OCI-LY1 (cell line): ENCODE measurements around the gene SLC6A15.

ENCODE experiments used
- H2AFZ ChIP-seq: fragments of 200-600 bp; sonication (generic), shearing (Covaris generic); 2 replicates; pipeline ENCODE4 v1.6.0; 2014; ENCODE audit warnings: antibody characterized with exemption, mild to moderate bottlenecking, low read length
- H3F3A ChIP-seq: fragments of 200-600 bp; sonication (generic), shearing (Covaris generic); 2 replicates; pipeline ENCODE4 v1.6.0; 2014; ENCODE audit warnings: mild to moderate bottlenecking, antibody characterized with exemption, low read length, moderate library complexity; ENCODE audit not compliant: insufficient read depth
- H3K27ac ChIP-seq: fragments of 200-600 bp; sonication (generic); 2 replicates; pipeline ENCODE4 v1.5.1; 2014; ENCODE audit warnings: low read length, mixed run types, mild to moderate bottlenecking, low read depth; ENCODE audit not compliant: poor library complexity, severe bottlenecking
- H3K27me3 ChIP-seq: fragments of 200-600 bp; sonication (generic); 2 replicates; pipeline ENCODE4 v1.6.0; 2014; ENCODE audit warnings: antibody characterized with exemption, mild to moderate bottlenecking, low read length, moderate library complexity; ENCODE audit not compliant: insufficient read depth
- H3K36me3 ChIP-seq: fragments of 200-600 bp; sonication (generic); 2 replicates; pipeline ENCODE4 v1.6.1; 2014; ENCODE audit warnings: mild to moderate bottlenecking, antibody characterized with exemption, low read length, moderate library complexity, mixed read lengths; ENCODE audit not compliant: insufficient read depth
- H3K4me1 ChIP-seq: fragments of 200-600 bp; sonication (generic); 2 replicates; pipeline ENCODE4 v1.5.1; 2014; ENCODE audit warnings: mild to moderate bottlenecking, low read length, moderate library complexity; ENCODE audit not compliant: insufficient read depth, severe bottlenecking
- H3K4me2 ChIP-seq: fragments of 200-600 bp; sonication (generic), shearing (Covaris generic); 2 replicates; pipeline ENCODE4 v1.6.1; 2014; ENCODE audit warnings: low read length
- H3K4me3 ChIP-seq: fragments of 200-600 bp; sonication (generic); 2 replicates; pipeline ENCODE4 v1.5.1; 2014; ENCODE audit warnings: low read length, low read depth, mild to moderate bottlenecking, mixed read lengths; ENCODE audit not compliant: poor library complexity, severe bottlenecking
- H3K79me2 ChIP-seq: fragments of 200-600 bp; shearing (Covaris generic); 2 replicates; pipeline ENCODE4 v1.6.1; 2016; ENCODE audit warnings: mixed run types, low read length, mixed read lengths; ENCODE audit not compliant: insufficient read depth
- H3K9ac ChIP-seq: fragments of 200-600 bp; sonication (generic), shearing (Covaris generic); 2 replicates; pipeline ENCODE4 v1.6.1; 2014; ENCODE audit warnings: mild to moderate bottlenecking, low read length, mixed read lengths
- H3K9me2 ChIP-seq: fragments of 200-600 bp; sonication (generic), shearing (Covaris generic); 2 replicates; pipeline ENCODE4 v1.6.1; 2014; ENCODE audit warnings: low read depth, mild to moderate bottlenecking, low read length, mixed read lengths
- H3K9me3 ChIP-seq: fragments of 200-600 bp; shearing (Covaris generic); 2 replicates; pipeline ENCODE4 v1.6.1; 2014; ENCODE audit warnings: low read length, mixed read lengths
- H4K20me1 ChIP-seq: fragments of 200-600 bp; sonication (generic), shearing (Covaris generic); 2 replicates; pipeline ENCODE4 v1.6.0; 2016; ENCODE audit warnings: mild to moderate bottlenecking, low read length; ENCODE audit not compliant: insufficient read depth
- CTCF ChIP-seq: fragments of 200-600 bp; sonication (generic), shearing (Covaris generic); IDR thresholded peaks from 2 replicates; pipeline ENCODE4 v1.5.1; 2017; ENCODE audit warnings: mild to moderate bottlenecking, antibody characterized with exemption, low read length, moderate library complexity, mixed read lengths
- EZH2 ChIP-seq: fragments of 200-600 bp; sonication (generic), shearing (Covaris generic); IDR thresholded peaks from 2 replicates; pipeline ENCODE4 v1.8.0; 2017; ENCODE audit warnings: borderline replicate concordance, mixed run types, mild to moderate bottlenecking, antibody characterized with exemption, low read length, moderate library complexity, mixed read lengths

Gene SLC6A15

DNA sequence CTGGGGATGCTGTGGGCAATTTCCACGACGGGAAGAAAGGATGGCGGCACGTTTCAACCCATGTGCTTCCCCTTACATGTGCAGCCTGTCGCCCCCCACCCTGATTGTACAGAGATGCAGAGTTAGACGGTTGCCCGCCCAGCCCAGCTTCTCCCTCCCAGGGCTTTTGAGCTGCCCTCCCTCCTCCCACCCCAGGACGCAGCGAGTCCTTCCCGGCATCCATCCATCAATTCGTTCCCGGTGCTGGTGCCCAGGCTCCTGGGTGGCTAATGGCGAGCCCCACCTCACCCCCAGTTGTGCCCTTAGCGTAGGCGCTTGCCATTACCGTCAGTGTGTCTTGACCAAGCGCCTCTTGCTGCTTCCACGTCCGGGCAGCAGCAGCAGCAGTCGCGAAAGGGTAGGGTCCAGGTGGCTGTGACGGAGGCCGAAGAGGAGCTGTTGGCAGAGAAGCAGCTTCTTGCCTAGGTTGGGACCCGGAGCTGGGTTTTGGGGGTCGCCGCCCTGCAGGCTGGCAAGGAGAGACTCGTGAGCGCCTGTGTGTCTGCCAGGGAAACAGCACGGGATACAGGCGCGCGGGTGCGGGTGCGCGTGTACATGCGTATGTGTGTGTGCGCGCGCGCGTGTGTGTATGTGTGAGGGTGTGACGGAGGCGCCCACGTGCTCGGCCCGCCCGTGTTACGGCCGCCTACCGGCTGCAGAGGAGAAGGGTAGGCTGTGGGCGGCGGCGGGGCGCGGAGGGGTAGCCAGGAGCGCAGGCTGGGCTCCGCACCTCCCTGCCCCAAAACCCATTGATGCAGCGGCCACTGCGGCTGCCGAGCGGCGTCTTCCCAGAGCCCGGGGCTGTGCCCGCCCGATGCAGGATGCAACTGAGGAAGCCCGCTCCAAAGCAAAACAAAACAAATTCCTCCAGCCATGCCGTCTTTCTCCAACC is at the start of gene SLC6A15:
Gene SLC6A15 (minus strand): TSS at position 602 of the 931 bp plus-strand sequence. CDS start 20,679 bp downstream, outside the sequence.
- Histone ChIP-seq H3K4me3 (no peak within 1 kb of the TSS), H3K9me2 (no peaks in the 10 kb centered on the region), H3K4me1 (no peaks in the 10 kb centered on the region), H3K4me2 (no peak within 1 kb of the TSS), H4K20me1 (no peaks in the 10 kb centered on the region), H3K27me3 (no peaks in the 10 kb centered on the region), H3K9me3 (no peaks in the 10 kb centered on the region), H2AFZ (no peak within 1 kb of the TSS), H3K27ac (no peak within 1 kb of the TSS), H3F3A (no peaks in the 10 kb centered on the region), H3K36me3 (no peaks in the 10 kb centered on the region), H3K9ac (no peak within 1 kb of the TSS), H3K79me2 (no peaks in the 10 kb centered on the region)
- TF ChIP-seq EZH2 (no peak), CTCF (no peak)

GRCh38 chr12:84960918-84961317 is 48.3 kb upstream of the SLC6A15 start:
- H3K9ac ChIP-seq, result no peak overlapping the region

DNA sequence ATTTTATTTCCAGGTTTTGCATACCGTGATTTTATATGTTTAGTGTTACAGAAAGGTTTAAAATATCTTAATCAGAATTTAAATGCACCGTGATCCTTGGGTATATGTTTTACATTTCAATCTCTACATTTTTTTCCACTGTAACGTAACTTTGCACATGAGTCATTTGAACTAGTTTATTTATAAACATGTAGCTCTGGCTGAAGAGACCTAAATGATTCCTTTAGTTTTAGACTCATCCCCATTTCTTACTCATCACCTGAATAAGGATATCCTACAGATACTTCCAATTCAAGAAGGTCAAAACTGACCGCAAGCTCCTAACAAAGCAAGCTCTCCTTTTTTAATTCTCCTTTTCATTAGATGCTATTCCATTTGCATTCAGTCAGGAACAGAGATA is 42.7 kb upstream of the SLC6A15 start:
- H3K9me2 ChIP-seq, result no peaks in the 10 kb centered on the region
- no peak overlapping the region for H3K9ac ChIP-seq
- H4K20me1 ChIP-seq, result no peaks in the 10 kb centered on the region
- H3K4me3 ChIP-seq, result no peak overlapping the region
- H3K9me3 ChIP-seq, result no peaks in the 10 kb centered on the region
- H3K4me1 ChIP-seq, result no peaks in the 10 kb centered on the region
- no peaks in the 10 kb centered on the region for H3F3A ChIP-seq
- no peaks in the 10 kb centered on the region for H3K27me3 ChIP-seq
- no peaks in the 10 kb centered on the region for H3K79me2 ChIP-seq
- H3K36me3 ChIP-seq, result no peaks in the 10 kb centered on the region
- no peak overlapping the region for H3K4me2 ChIP-seq
- no peak overlapping the region for H2AFZ ChIP-seq
- no peak for TF ChIP-seq CTCF
- TF ChIP-seq EZH2, result no peak
- no peak overlapping the region for H3K27ac ChIP-seq

More at GRCh38 chr12:84960918-84961317, 48.3 kb upstream of the SLC6A15 start:
- Histone ChIP-seq H4K20me1 (no peaks in the 10 kb centered on the region), H3K9me2 (no peaks in the 10 kb centered on the region), H3K36me3 (no peaks in the 10 kb centered on the region), H3K27ac (no peak overlapping the region), H3K27me3 (no peaks in the 10 kb centered on the region), H3K4me2 (no peak overlapping the region), H3K4me3 (no peak overlapping the region), H3F3A (no peaks in the 10 kb centered on the region), H2AFZ (no peak overlapping the region), H3K4me1 (no peaks in the 10 kb centered on the region), H3K9me3 (no peaks in the 10 kb centered on the region), H3K79me2 (no peaks in the 10 kb centered on the region)
- no peak for TF ChIP-seq CTCF
- TF ChIP-seq EZH2, result no peak
